Measurements from ENCODE around the gene RAPGEF2.
A peak's percentile ranks its signal among the peaks of the same experiment; 100 is the strongest.

The RAPGEF2 gene

DNA sequence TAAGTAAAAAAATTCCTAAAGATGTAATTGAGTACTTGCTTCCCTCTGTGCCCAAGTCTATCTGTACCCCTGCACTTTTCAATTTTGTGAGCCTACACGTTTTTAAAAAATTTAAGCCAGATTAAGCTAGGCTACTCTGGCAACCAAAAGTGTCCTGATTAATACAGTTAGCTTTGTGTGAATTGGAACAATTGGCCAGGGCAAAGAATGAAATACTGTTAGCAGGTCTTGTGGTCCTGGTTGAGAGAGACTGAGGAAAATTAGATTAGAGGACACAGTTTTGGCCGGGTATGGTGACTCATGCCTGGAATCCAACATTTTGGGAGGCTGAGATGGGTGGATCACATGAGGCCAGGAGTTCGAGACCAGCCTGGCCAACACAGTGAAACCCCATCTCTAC, 293.3 kb downstream of the RAPGEF2 start:
- H3K4me3 ChIP-seq (ENCODE audit: low read length): no peak overlapping the region
- TF ChIP-seq, protein P1, sequence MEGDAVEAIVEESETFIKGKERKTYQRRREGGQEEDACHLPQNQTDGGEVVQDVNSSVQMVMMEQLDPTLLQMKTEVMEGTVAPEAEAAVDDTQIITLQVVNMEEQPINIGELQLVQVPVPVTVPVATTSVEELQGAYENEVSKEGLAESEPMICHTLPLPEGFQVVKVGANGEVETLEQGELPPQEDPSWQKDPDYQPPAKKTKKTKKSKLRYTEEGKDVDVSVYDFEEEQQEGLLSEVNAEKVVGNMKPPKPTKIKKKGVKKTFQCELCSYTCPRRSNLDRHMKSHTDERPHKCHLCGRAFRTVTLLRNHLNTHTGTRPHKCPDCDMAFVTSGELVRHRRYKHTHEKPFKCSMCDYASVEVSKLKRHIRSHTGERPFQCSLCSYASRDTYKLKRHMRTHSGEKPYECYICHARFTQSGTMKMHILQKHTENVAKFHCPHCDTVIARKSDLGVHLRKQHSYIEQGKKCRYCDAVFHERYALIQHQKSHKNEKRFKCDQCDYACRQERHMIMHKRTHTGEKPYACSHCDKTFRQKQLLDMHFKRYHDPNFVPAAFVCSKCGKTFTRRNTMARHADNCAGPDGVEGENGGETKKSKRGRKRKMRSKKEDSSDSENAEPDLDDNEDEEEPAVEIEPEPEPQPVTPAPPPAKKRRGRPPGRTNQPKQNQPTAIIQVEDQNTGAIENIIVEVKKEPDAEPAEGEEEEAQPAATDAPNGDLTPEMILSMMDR (conservative IDR thresholded peaks at IDR 0.05; ENCODE audit: low read depth, low read length): no peak
- DNase-seq (ENCODE audit: low read depth): no peak

DNA sequence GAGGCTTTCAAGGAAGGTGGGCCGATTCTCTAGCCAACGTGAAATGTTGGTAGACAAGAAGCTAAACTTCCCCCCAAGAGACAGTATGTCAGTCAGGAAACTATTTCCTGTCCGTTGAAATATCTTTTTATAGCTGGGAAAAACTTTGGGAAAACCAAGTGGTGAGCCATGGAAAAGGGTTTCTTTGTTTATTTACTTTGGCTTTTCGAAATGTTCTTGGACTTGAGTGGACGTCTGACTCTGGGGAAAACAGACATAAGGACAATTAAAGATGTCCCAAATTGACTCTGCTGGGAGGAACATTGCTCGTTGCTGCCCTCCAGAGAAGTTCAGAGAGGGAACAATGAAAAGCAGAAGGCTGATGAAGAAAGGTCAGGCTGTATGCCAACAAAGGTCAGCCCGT, 295.4 kb downstream of the RAPGEF2 start:
- no peak overlapping the region for H3K4me3 ChIP-seq (ENCODE audit: low read length)
- DNase-seq (ENCODE audit: low read depth): no peak
- TF ChIP-seq, protein P1 (conservative IDR thresholded peaks at IDR 0.05; ENCODE audit: low read depth, low read length): no peak

DNA sequence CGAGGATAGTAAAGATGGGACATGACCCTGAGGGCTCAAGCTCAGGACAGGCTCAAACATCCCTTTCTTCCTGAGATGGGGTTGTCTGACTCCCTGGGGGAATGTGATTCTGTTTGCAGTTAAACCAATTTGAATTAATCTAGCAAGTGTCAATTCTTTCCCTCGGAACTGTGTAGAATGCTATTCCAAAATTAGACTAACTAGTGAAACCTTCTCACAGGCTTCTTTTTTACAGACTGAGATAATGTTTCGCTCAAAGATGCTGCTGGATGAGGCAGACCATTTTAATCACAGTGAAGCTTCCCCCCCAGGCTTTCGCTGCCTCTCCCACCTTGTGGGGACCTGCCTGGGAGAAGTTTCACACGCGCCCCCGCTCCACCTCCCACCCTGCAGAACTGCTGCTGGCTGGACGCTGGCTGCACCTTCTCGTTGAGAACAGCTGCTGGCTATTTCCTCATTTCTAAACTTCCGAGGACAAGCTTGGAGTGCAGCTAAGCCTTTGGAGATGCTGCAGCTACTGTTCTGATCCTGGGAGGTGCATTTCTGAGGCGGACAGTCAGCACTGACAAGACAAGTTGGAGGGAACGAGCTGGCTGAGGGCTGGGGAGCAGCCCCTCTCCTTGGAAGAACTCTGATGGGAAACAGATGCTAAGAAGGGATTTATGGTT, 297.8 kb downstream of the RAPGEF2 start:
- DNase-seq (ENCODE audit: low read depth): no peak
- TF ChIP-seq, protein P1 (conservative IDR thresholded peaks at IDR 0.05; ENCODE audit: low read depth, low read length): no peak
- no peak overlapping the region for H3K4me3 ChIP-seq (ENCODE audit: low read length)

DNA sequence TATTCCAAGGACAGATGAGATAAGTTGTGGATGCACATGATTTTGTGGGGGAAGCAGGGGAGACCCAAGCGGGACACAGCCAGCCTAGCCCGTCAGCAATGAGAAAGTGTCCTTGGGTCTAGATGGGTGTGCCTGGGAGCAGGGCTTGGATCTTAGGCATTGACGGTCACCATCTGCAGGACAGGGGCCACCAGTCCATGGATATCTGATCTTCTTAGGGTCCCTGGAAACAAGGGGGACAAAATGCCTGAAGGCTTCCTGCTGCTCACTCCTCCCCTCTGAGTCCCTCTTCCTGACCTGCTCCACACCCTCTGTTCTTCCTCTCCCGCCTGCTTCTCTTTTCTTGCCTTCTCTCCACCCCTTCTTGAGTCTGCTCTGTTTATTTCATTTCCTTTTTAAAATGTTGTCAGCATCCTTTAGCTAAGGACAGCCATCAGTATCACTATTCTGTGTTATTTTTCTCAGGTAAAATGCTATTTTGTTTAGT, 298.4 kb downstream of the RAPGEF2 start:
- TF ChIP-seq, protein P1 (conservative IDR thresholded peaks at IDR 0.05; ENCODE audit: low read depth, low read length): no peak
- H3K4me3 ChIP-seq (ENCODE audit: low read length): no peak overlapping the region
- no peak for DNase-seq (ENCODE audit: low read depth)

DNA sequence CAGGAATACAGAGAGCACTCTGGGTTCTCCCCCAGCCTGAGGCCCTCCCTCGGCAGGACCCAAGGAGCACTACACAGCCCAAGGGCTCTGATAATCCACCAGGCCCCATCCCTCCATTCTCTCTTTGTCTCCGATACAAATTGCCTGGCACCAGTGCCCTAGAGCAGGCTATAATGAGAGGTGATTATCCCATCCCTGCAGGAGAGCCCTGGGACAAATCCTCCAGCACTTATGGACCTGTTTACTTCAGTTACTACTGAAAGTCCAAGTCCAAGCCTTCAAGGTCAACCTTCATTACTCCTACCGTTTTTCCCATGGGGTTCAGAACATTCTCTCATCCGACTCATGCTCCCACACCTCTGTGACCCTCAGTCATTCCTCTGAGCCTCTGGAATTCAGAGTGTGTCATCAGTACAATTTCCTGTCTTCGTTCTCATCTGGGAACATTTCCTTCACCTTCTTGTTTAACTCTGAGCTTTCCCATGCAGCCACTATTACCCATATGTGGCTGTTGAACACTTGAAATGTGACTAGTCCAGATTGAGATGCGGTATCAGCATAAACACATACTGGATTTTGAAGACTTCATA, 299.0 kb downstream of the RAPGEF2 start:
- TF ChIP-seq, protein P1 (conservative IDR thresholded peaks at IDR 0.05; ENCODE audit: low read depth, low read length): no peak
- peak; percentile 21 for DNase-seq (ENCODE audit: low read depth)
- no peak overlapping the region for H3K4me3 ChIP-seq (ENCODE audit: low read length)

Data from retinal pigment epithelial cell (primary cell).